ENCODE results near the gene OR52D1. TPM values are rescaled to one million over a fixed set of nuclear protein-coding genes. Genes with fewer than 3 reads are reported as not detected.

The OR52D1 gene
- total RNA-seq, 4 donors from 2014 or later: not detected

- Histone ChIP-seq H3K27ac (no peak overlapping the region), H3K9me3 (no peaks in the 10 kb centered on the region), H3K27me3 (no peaks in the 10 kb centered on the region), H3K4me3 (no peak overlapping the region), H3K36me3 (no peaks in the 10 kb centered on the region), H3K4me1 (no peaks in the 10 kb centered on the region)
- no peak for ATAC-seq
- 0 to 46% methylated on average over 1 to 3 of the region's 3 CpGs for WGBS, 2 donors (ENCODE audit: low coverage in 1 of 2)
- TF ChIP-seq EP300 (IDR thresholded peaks at IDR 0.05) (no peak), POLR2A (IDR thresholded peaks at IDR 0.05) (no peak), POLR2AphosphoS5 (IDR thresholded peaks at IDR 0.05) (no peak), CTCF (IDR thresholded peaks at IDR 0.05) (no peak)
Observed at GRCh38 chr11:5524756-5525155, 36.3 kb downstream of the OR52D1 start.

- Histone ChIP-seq H3K9me3 (no peaks in the 10 kb centered on the region), H3K4me1 (no peaks in the 10 kb centered on the region), H3K27ac (no peak overlapping the region), H3K4me3 (no peak overlapping the region), H3K27me3 (no peaks in the 10 kb centered on the region), H3K36me3 (no peaks in the 10 kb centered on the region)
- no peak for TF ChIP-seq EP300 (IDR thresholded peaks at IDR 0.05)
- TF ChIP-seq POLR2A (IDR thresholded peaks at IDR 0.05): no peak
- no peak for TF ChIP-seq POLR2AphosphoS5 (IDR thresholded peaks at IDR 0.05)
- no peak for TF ChIP-seq CTCF (IDR thresholded peaks at IDR 0.05)
- ATAC-seq: no peak
- no CpG with 5 or more reads among the region's 5 CpGs for WGBS, 2 donors (ENCODE audit: low coverage in 1 of 2)
Observed at GRCh38 chr11:5527716-5528115, 39.2 kb downstream of the OR52D1 start.

DNA sequence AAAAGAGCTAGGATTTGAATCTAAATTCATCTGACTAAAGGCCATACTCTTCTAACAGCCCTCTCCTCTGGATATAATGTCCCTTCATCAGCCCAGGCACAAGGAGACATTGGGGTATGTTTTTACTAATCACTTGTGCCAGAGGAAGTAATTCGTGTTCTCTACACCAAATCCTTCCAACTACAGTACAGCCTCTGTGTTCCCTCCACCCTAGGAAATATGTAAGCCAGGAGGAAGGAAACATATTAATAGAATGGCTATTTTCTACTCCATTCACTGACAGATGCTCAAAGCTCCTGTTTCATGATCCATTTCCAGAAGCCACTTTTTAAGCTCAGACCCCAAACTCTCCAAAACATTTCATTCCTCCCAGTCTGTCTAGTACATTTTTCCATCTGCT lies 40.0 kb downstream of the OR52D1 start:
- no peak for ATAC-seq
- Histone ChIP-seq H3K36me3 (no peaks in the 10 kb centered on the region), H3K27me3 (no peaks in the 10 kb centered on the region), H3K9me3 (no peaks in the 10 kb centered on the region), H3K27ac (no peak overlapping the region), H3K4me3 (no peak overlapping the region), H3K4me1 (no peaks in the 10 kb centered on the region)
- TF ChIP-seq POLR2A (IDR thresholded peaks at IDR 0.05): no peak
- TF ChIP-seq POLR2AphosphoS5 (IDR thresholded peaks at IDR 0.05): no peak
- no peak for TF ChIP-seq CTCF (IDR thresholded peaks at IDR 0.05)
- 20 to 60% methylated on average over 1 of the region's 1 CpG for WGBS, 2 donors (ENCODE audit: low coverage in 1 of 2)

- Histone ChIP-seq H3K27me3 (no peaks in the 10 kb centered on the region), H3K4me1 (no peaks in the 10 kb centered on the region), H3K9me3 (no peaks in the 10 kb centered on the region), H3K27ac (no peak overlapping the region), H3K4me3 (no peak overlapping the region), H3K36me3 (no peaks in the 10 kb centered on the region)
- TF ChIP-seq POLR2A (IDR thresholded peaks at IDR 0.05) (no peak), CTCF (IDR thresholded peaks at IDR 0.05) (no peak), POLR2AphosphoS5 (IDR thresholded peaks at IDR 0.05) (no peak), EP300 (IDR thresholded peaks at IDR 0.05) (no peak)
- ATAC-seq: no peak
- 40 to 85% methylated on average over 1 to 2 of the region's 2 CpGs for WGBS, 2 donors (ENCODE audit: low coverage in 1 of 2)
Observed at GRCh38 chr11:5531053-5531831, 42.8 kb downstream of the OR52D1 start.

DNA sequence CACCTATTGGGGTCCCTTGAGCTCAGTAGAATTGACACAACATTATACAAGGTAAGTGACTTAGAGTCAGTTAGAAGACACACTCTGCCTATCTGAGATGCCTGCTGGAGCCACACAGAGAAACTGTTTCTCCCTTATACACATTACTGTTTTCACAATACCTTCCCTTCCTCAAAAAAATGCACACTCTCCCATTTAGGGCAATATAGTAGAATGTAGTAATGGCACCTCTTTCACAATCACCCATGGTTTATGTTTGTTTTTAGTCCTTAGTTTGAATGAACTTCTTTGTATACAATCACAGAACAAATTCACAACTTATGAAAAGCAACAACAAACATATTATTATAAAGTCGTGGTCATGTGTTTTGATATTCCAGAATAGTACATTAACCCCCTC lies 45.6 kb downstream of the OR52D1 start:
- Histone ChIP-seq H3K4me1 (no peaks in the 10 kb centered on the region), H3K9me3 (no peaks in the 10 kb centered on the region), H3K27me3 (no peaks in the 10 kb centered on the region), H3K36me3 (no peaks in the 10 kb centered on the region), H3K27ac (no peak overlapping the region), H3K4me3 (no peak overlapping the region)
- WGBS, 2 donors (ENCODE audit: low coverage in 1 of 2): 67 to 90% methylated on average over 1 of the region's 1 CpG
- no peak for ATAC-seq
- TF ChIP-seq POLR2AphosphoS5 (IDR thresholded peaks at IDR 0.05): no peak
- no peak for TF ChIP-seq EP300 (IDR thresholded peaks at IDR 0.05)
- TF ChIP-seq CTCF (IDR thresholded peaks at IDR 0.05): no peak
- TF ChIP-seq POLR2A (IDR thresholded peaks at IDR 0.05): no peak

Data from gastroesophageal sphincter (tissue), 4 donors.